SK-N-SH treated with all-trans-retinoic acid at 6 μM for 48 hours (cell line): ENCODE results near the gene LSM12.

Experiments
- ATAC-seq: fragments of 200-7000 bp; cut with Tn5 transposase; 3 replicates; pipeline ENCODE4 v1.9.1; 2020; ENCODE audit warnings: mild to moderate bottlenecking, moderate library complexity
- ARNTL ChIP-seq: fragments of 450-650 bp; formaldehyde crosslinking; IDR thresholded peaks from 2 replicates; pipeline ENCODE4 v1.5.0; 2020; ENCODE audit warnings: low read depth, mild to moderate bottlenecking, moderate library complexity, borderline replicate concordance
- BACH2 ChIP-seq: fragments of 250-450 bp; sonication (Bioruptor Pico); IDR thresholded peaks from 2 replicates; pipeline ENCODE4 v1.9.0; 2021; ENCODE audit warnings: mild to moderate bottlenecking, borderline replicate concordance
- CSDC2 ChIP-seq: fragments of 250-450 bp; sonication (Bioruptor Pico); IDR thresholded peaks from 2 replicates; pipeline ENCODE4 v1.5.0; 2020; ENCODE audit warnings: mild to moderate bottlenecking, moderate library complexity
- ESRRG ChIP-seq: fragments of 250-450 bp; sonication (Bioruptor Pico); IDR thresholded peaks from 2 replicates; pipeline ENCODE4 v1.6.1; 2021; ENCODE audit warnings: mild to moderate bottlenecking
- GLIS3 ChIP-seq: fragments of 250-450 bp; sonication (Bioruptor Pico); IDR thresholded peaks from 2 replicates; pipeline ENCODE4 v1.5.0; 2020; ENCODE audit warnings: mild to moderate bottlenecking, moderate library complexity
- ISL1 ChIP-seq: fragments of 250-450 bp; sonication (Bioruptor Pico); IDR thresholded peaks from 2 replicates; pipeline ENCODE4 v2.1.2; 2022; ENCODE audit warnings: mild to moderate bottlenecking, moderate library complexity
- OSR1 ChIP-seq: fragments of 250-450 bp; sonication (Bioruptor Pico); IDR thresholded peaks from 2 replicates; pipeline ENCODE4 v1.8.0; 2022; ENCODE audit warnings: moderate library complexity, mild to moderate bottlenecking, inconsistent platforms
- PPARA ChIP-seq: fragments of 250-450 bp; sonication (Bioruptor Pico); IDR thresholded peaks from 2 replicates; pipeline ENCODE4 v1.5.0; 2020; ENCODE audit warnings: mild to moderate bottlenecking, borderline replicate concordance
- RARB ChIP-seq: fragments of 250-450 bp; sonication (Bioruptor Pico); IDR thresholded peaks from 2 replicates; pipeline ENCODE4 v1.8.0; 2021; ENCODE audit warnings: mild to moderate bottlenecking, moderate library complexity
- SNAI2 ChIP-seq: fragments of 250-450 bp; sonication (Bioruptor Pico); IDR thresholded peaks from 2 replicates; pipeline ENCODE4 v1.5.0; 2020; ENCODE audit warnings: mild to moderate bottlenecking, moderate library complexity
- TCF4 ChIP-seq: fragments of 250-450 bp; sonication (Bioruptor Pico); IDR thresholded peaks from 2 replicates; pipeline ENCODE4 v1.8.0; 2021; ENCODE audit warnings: mild to moderate bottlenecking, moderate library complexity, borderline replicate concordance
- TOX ChIP-seq: fragments of 250-450 bp; sonication (Bioruptor Pico); IDR thresholded peaks from 2 replicates; pipeline ENCODE4 v1.8.0; 2021; ENCODE audit warnings: mild to moderate bottlenecking, moderate library complexity, borderline replicate concordance
- ZC3H10 ChIP-seq: fragments of 250-450 bp; sonication (Bioruptor Pico); IDR thresholded peaks from 2 replicates; pipeline ENCODE4 v1.5.1; 2021; ENCODE audit warnings: mild to moderate bottlenecking, moderate library complexity
- ZFP3 ChIP-seq: fragments of 250-450 bp; sonication (Bioruptor Pico); IDR thresholded peaks from 2 replicates; pipeline ENCODE4 v1.5.0; 2020; ENCODE audit warnings: mild to moderate bottlenecking, moderate library complexity
- ZFP30 ChIP-seq: fragments of 450-650 bp; formaldehyde crosslinking; IDR thresholded peaks from 2 replicates; pipeline ENCODE4 v1.5.0; 2022; ENCODE audit warnings: mild to moderate bottlenecking, moderate library complexity
- ZNF565 ChIP-seq: fragments of 450-650 bp; formaldehyde crosslinking; conservative IDR thresholded peaks from 2 replicates; pipeline ENCODE4 v1.5.0; 2020; ENCODE audit warnings: low read depth, mild to moderate bottlenecking, moderate library complexity
- ZNF70 ChIP-seq: fragments of 450-650 bp; formaldehyde crosslinking; IDR thresholded peaks from 2 replicates; pipeline ENCODE4 v1.5.0; 2020; ENCODE audit warnings: mild to moderate bottlenecking, moderate library complexity
- ZNF8 ChIP-seq: fragments of 450-650 bp; formaldehyde crosslinking; IDR thresholded peaks from 2 replicates; pipeline ENCODE4 v1.5.0; 2020; ENCODE audit warnings: mild to moderate bottlenecking, moderate library complexity
- TF ChIP-seq, protein P1 (sequence below): fragments of 250-450 bp; sonication (Bioruptor Pico); IDR thresholded peaks from 2 replicates; pipeline ENCODE4 v1.5.0; 2020; ENCODE audit warnings: mild to moderate bottlenecking, moderate library complexity
- TF ChIP-seq, protein P2 (sequence below): fragments of 250-450 bp; sonication (Bioruptor Pico); IDR thresholded peaks from 2 replicates; pipeline ENCODE4 v1.8.0; 2020; ENCODE audit warnings: mild to moderate bottlenecking, moderate library complexity, borderline replicate concordance
- TF ChIP-seq, protein P3 (sequence below): fragments of 250-450 bp; sonication (Bioruptor Pico); IDR thresholded peaks from 2 replicates; pipeline ENCODE4 v1.8.0; 2021; ENCODE audit warnings: low read depth, mild to moderate bottlenecking, moderate library complexity, borderline replicate concordance
- TF ChIP-seq, protein P4 (sequence below): fragments of 250-450 bp; sonication (Bioruptor Pico); IDR thresholded peaks from 2 replicates; pipeline ENCODE4 v1.5.1; 2021; ENCODE audit warnings: mild to moderate bottlenecking, moderate library complexity
- TF ChIP-seq, protein P5 (sequence below): fragments of 250-450 bp; sonication (Bioruptor Pico); IDR thresholded peaks from 2 replicates; pipeline ENCODE4 v1.5.1; 2020; ENCODE audit warnings: low read depth, mild to moderate bottlenecking, moderate library complexity

LSM12 gene

DNA sequence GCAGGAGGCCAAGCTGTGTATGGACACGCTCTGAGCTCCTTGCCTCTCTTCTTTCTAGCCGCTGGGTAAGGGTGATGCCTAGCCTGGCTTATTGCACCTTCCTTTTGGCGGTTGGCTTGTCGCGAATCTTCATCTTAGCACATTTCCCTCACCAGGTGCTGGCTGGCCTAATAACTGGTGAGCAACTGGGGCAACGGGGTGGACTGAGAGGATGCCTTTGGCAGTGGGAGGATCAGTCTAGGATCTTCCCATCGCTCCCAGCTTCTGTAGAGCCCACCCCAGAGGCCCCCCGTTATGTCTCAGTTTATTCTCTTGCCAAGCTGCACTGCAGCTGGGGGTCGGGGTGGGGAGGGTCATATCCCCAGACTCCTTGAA is 8.4 kb upstream of the LSM12 start:
- ATAC-seq = no peak
- TF ChIP-seq ISL1 (no peak), ESRRG (CRISPR knock-in tag) (no peak), ZC3H10 (CRISPR knock-in tag) (no peak), ZNF8 (CRISPR knock-in tag) (no peak), CSDC2 (CRISPR knock-in tag) (no peak), ZNF70 (CRISPR knock-in tag) (no peak), ZNF565 (CRISPR knock-in tag) (no peak), SNAI2 (CRISPR knock-in tag) (no peak), TCF4 (no peak), BACH2 (CRISPR knock-in tag) (no peak), ZFP3 (CRISPR knock-in tag) (no peak), PPARA (CRISPR knock-in tag) (no peak), GLIS3 (no peak), ARNTL (CRISPR knock-in tag) (no peak)
- TF ChIP-seq, protein P1, sequence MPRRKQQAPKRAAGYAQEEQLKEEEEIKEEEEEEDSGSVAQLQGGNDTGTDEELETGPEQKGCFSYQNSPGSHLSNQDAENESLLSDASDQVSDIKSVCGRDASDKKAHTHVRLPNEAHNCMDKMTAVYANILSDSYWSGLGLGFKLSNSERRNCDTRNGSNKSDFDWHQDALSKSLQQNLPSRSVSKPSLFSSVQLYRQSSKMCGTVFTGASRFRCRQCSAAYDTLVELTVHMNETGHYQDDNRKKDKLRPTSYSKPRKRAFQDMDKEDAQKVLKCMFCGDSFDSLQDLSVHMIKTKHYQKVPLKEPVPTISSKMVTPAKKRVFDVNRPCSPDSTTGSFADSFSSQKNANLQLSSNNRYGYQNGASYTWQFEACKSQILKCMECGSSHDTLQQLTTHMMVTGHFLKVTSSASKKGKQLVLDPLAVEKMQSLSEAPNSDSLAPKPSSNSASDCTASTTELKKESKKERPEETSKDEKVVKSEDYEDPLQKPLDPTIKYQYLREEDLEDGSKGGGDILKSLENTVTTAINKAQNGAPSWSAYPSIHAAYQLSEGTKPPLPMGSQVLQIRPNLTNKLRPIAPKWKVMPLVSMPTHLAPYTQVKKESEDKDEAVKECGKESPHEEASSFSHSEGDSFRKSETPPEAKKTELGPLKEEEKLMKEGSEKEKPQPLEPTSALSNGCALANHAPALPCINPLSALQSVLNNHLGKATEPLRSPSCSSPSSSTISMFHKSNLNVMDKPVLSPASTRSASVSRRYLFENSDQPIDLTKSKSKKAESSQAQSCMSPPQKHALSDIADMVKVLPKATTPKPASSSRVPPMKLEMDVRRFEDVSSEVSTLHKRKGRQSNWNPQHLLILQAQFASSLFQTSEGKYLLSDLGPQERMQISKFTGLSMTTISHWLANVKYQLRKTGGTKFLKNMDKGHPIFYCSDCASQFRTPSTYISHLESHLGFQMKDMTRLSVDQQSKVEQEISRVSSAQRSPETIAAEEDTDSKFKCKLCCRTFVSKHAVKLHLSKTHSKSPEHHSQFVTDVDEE = no peak
- TF ChIP-seq, protein P2, sequence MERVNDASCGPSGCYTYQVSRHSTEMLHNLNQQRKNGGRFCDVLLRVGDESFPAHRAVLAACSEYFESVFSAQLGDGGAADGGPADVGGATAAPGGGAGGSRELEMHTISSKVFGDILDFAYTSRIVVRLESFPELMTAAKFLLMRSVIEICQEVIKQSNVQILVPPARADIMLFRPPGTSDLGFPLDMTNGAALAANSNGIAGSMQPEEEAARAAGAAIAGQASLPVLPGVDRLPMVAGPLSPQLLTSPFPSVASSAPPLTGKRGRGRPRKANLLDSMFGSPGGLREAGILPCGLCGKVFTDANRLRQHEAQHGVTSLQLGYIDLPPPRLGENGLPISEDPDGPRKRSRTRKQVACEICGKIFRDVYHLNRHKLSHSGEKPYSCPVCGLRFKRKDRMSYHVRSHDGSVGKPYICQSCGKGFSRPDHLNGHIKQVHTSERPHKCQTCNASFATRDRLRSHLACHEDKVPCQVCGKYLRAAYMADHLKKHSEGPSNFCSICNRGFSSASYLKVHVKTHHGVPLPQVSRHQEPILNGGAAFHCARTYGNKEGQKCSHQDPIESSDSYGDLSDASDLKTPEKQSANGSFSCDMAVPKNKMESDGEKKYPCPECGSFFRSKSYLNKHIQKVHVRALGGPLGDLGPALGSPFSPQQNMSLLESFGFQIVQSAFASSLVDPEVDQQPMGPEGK = no peak
- TF ChIP-seq, protein P3, sequence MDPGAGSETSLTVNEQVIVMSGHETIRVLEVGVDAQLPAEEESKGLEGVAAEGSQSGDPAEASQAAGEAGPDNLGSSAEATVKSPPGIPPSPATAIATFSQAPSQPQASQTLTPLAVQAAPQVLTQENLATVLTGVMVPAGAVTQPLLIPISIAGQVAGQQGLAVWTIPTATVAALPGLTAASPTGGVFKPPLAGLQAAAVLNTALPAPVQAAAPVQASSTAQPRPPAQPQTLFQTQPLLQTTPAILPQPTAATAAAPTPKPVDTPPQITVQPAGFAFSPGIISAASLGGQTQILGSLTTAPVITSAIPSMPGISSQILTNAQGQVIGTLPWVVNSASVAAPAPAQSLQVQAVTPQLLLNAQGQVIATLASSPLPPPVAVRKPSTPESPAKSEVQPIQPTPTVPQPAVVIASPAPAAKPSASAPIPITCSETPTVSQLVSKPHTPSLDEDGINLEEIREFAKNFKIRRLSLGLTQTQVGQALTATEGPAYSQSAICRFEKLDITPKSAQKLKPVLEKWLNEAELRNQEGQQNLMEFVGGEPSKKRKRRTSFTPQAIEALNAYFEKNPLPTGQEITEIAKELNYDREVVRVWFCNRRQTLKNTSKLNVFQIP (CRISPR knock-in tag) = no peak
- TF ChIP-seq, all 23 proteins: peak for 0

DNA sequence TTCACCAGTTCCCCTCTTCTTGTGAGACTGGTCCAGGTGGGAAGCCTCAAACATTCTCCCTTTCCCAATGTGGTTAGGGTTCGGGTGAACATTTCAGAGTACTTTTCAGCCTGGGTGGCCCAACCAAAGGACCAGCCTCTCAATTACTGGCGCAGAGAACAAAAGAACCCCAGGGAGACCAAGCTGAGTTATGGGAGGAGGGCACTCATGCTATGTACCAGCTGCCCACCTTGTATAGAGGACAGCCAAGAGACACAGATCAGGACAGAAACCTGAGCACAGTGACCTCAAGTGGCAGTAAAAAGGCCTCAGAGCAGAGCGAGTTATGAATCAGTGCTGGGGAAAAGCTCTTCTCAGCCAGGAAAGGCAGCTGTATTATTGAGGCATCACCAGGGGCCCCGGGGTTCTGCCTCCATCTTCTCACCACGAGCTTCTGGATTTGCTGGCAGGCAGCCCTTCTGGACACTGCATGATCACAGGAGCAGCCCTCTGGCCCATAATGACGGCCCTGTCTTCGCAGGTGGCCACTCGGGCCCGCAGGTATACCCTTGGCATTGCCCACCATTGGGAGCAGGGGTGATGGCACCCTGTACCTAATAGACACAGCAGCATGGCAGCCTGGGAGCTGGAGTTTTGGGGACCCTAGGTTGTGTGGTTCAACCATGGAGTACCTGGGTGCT is 7.9 kb upstream of the LSM12 start:
- TF ChIP-seq ISL1 (no peak), ZNF70 (CRISPR knock-in tag) (no peak), BACH2 (CRISPR knock-in tag) (no peak)

DNA sequence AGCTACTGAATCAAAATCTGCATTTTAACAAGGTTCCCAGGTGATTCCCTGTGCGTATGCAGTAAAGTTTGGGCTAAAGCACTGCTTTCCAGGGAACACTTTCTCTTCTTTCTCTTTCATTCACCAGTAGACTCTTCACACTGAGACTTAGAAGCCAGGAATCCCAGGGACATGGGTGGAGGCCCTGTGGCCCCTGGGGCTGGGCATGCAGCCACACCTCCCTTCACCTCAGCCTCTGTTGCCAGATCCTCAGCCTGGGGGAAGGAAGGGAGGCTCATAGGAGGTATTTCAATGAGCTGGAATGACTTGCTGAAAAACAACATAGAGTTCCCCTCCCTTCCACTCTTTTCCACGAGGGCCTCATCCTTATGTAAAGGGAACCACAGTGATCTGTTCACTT is 5.3 kb upstream of the LSM12 start:
- TF ChIP-seq ZNF70 (CRISPR knock-in tag) (no peak), ZNF565 (CRISPR knock-in tag) (no peak), ISL1 (no peak), TOX (no peak), ZFP30 (no peak), CSDC2 (CRISPR knock-in tag) (no peak), RARB (CRISPR knock-in tag) (no peak), PPARA (CRISPR knock-in tag) (no peak), TCF4 (no peak), OSR1 (no peak), ARNTL (CRISPR knock-in tag) (no peak), SNAI2 (CRISPR knock-in tag) (no peak), ZNF8 (CRISPR knock-in tag) (no peak), ZC3H10 (CRISPR knock-in tag) (no peak)
- TF ChIP-seq, protein P4, sequence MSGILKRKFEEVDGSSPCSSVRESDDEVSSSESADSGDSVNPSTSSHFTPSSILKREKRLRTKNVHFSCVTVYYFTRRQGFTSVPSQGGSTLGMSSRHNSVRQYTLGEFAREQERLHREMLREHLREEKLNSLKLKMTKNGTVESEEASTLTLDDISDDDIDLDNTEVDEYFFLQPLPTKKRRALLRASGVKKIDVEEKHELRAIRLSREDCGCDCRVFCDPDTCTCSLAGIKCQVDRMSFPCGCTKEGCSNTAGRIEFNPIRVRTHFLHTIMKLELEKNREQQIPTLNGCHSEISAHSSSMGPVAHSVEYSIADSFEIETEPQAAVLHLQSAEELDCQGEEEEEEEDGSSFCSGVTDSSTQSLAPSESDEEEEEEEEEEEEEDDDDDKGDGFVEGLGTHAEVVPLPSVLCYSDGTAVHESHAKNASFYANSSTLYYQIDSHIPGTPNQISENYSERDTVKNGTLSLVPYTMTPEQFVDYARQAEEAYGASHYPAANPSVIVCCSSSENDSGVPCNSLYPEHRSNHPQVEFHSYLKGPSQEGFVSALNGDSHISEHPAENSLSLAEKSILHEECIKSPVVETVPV (CRISPR knock-in tag) = no peak
- TF ChIP-seq, protein P2 = no peak
- TF ChIP-seq, protein P5, sequence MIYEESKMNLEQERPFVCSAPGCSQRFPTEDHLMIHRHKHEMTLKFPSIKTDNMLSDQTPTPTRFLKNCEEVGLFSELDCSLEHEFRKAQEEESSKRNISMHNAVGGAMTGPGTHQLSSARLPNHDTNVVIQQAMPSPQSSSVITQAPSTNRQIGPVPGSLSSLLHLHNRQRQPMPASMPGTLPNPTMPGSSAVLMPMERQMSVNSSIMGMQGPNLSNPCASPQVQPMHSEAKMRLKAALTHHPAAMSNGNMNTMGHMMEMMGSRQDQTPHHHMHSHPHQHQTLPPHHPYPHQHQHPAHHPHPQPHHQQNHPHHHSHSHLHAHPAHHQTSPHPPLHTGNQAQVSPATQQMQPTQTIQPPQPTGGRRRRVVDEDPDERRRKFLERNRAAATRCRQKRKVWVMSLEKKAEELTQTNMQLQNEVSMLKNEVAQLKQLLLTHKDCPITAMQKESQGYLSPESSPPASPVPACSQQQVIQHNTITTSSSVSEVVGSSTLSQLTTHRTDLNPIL = no peak
- TF ChIP-seq, all 23 proteins: peak for 0

More for the DNA sequence above, 7.9 kb upstream of the LSM12 start:
- ATAC-seq = no peak

More for the DNA sequence above, 5.3 kb upstream of the LSM12 start:
- no peak for ATAC-seq
